Fibroblast of lung (primary cell): Measurements from ENCODE around the gene AS3MT. TPM values are rescaled to one million over a fixed set of nuclear protein-coding genes. Genes with fewer than 3 reads are reported as not detected.

Source experiments
- DNase-seq, 2 donors: peaks; one replicate each; pipeline versions ENCODE4 v3.0.0 to v3.0.0-alpha.2; 2010; ENCODE audit warnings: low read depth in 2 of 2
- H2AFZ ChIP-seq: 2 replicates; pipeline ENCODE4 v1.5.1; 2012; ENCODE audit warnings: low read length, control low read depth, inconsistent platforms
- H3K27ac ChIP-seq: 2 replicates; pipeline ENCODE4 v1.5.1; 2011; ENCODE audit warnings: low read length, control low read depth; ENCODE audit not compliant: insufficient read depth
- H3K27me3 ChIP-seq: 2 replicates; pipeline ENCODE4 v1.5.1; 2011; ENCODE audit warnings: mild to moderate bottlenecking, low read length; ENCODE audit not compliant: control insufficient read depth, insufficient read depth
- H3K36me3 ChIP-seq: 2 replicates; pipeline ENCODE4 v1.5.1; 2011; ENCODE audit warnings: low read length; ENCODE audit not compliant: control insufficient read depth, insufficient read depth
- H3K4me1 ChIP-seq: 2 replicates; pipeline ENCODE4 v1.5.1; 2011; ENCODE audit warnings: low read length; ENCODE audit not compliant: control insufficient read depth, insufficient read depth; ENCODE audit errors: extremely low read depth
- H3K4me2 ChIP-seq: 2 replicates; pipeline ENCODE4 v1.5.1; 2011; ENCODE audit warnings: low read length, control low read depth; ENCODE audit not compliant: insufficient read depth; ENCODE audit errors: extremely low read depth
- H3K4me3 ChIP-seq, 4 experiments: fragments of 200-600 bp in 1 of 4; sonication (generic) in 1 of 4; replicated peaks in 1 of 4; 2 replicates each; pipeline ENCODE4 v1.5.1; 2011 to 2016; ENCODE audit warnings: low read length in 4 of 4, low read depth in 3 of 4, mild to moderate bottlenecking in 3 of 4, control low read depth in 2 of 4, inconsistent platforms in 1 of 4, mixed read lengths in 1 of 4; ENCODE audit not compliant: insufficient read depth in 1 of 4; ENCODE audit errors: control extremely low read depth in 1 of 4
- H3K79me2 ChIP-seq: 2 replicates; pipeline ENCODE4 v1.5.1; 2012; ENCODE audit warnings: mild to moderate bottlenecking, low read length, inconsistent platforms; ENCODE audit not compliant: control insufficient read depth, insufficient read depth
- H3K9ac ChIP-seq: 2 replicates; pipeline ENCODE4 v1.5.1; 2011; ENCODE audit warnings: mild to moderate bottlenecking, low read length, control low read depth; ENCODE audit not compliant: insufficient read depth
- H3K9me3 ChIP-seq: 2 replicates; pipeline ENCODE4 v1.5.1; 2012; ENCODE audit warnings: low read depth, low read length; ENCODE audit not compliant: control insufficient read depth, insufficient read depth
- H4K20me1 ChIP-seq: 2 replicates; pipeline ENCODE4 v1.5.1; 2011; ENCODE audit warnings: low read length; ENCODE audit not compliant: control insufficient read depth, insufficient read depth; ENCODE audit errors: extremely low read depth
- EZH2 ChIP-seq: IDR thresholded peaks from 2 replicates; pipeline ENCODE4 v1.5.1; 2012; ENCODE audit warnings: low read length, control low read depth, mild to moderate bottlenecking; ENCODE audit errors: missing control alignments
- polyA plus RNA-seq, 2 donors: library from polyadenylated mRNA; depleted of rRNA in 1 of 2; stranded (reverse) in 1 of 2; unstranded in 1 of 2; fragments of >200 nt; gene quantifications; 2 replicates each; pipeline ENCODE4 v1.2.1, GENCODE V29; 2011 to 2012; ENCODE audit warnings: missing spikeins in 1 of 2
- total RNA-seq: library from RNA; depleted of rRNA; stranded (reverse); fragments of >200 nt; gene quantifications from 2 replicates; pipeline ENCODE4 v1.2.1, GENCODE V29; 2014
- TF ChIP-seq, protein P1 (sequence below), 2 donors: IDR thresholded peaks in 1 of 2; conservative IDR thresholded peaks in 1 of 2; 1 replicate in 1 of 2; 2 replicates in 1 of 2; pipeline ENCODE4 v1.5.1; 2011 to 2012; ENCODE audit warnings: low read length in 2 of 2, control low read depth in 1 of 2, inconsistent platforms in 1 of 2, low read depth in 1 of 2, mild to moderate bottlenecking in 1 of 2

The AS3MT gene
- total and polyA plus RNA-seq, 2 donors (not counting 1 experiment from before 2014, with no cell fraction given), result 8.1 to 11.4 TPM

DNA sequence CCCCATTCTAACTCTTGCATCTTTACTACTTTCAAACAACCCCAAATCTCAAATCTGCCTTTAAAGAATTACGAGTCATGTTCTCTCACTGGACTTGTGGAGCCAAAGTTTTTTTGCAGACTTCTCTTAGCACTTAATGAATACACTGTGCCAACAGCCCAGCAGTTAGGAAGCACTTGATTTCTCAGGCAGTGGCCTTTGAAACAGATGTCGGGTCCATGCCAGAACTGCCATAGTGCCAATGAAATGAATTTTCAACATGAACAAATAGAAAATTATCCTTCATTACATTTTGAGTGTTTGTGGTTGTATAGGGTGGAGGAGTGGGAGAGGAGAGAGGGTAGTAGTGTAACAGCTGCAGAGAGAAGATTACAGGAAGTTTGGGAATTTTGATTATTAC is 9.4 kb upstream of the AS3MT start:
- no peak overlapping the region for H3K9ac ChIP-seq
- peaks cover 5% of the 10 kb centered on the region for H3K4me1 ChIP-seq
- DNase-seq, result no peak
- no peaks in the 10 kb centered on the region for H3K27me3 ChIP-seq
- TF ChIP-seq, protein P1, sequence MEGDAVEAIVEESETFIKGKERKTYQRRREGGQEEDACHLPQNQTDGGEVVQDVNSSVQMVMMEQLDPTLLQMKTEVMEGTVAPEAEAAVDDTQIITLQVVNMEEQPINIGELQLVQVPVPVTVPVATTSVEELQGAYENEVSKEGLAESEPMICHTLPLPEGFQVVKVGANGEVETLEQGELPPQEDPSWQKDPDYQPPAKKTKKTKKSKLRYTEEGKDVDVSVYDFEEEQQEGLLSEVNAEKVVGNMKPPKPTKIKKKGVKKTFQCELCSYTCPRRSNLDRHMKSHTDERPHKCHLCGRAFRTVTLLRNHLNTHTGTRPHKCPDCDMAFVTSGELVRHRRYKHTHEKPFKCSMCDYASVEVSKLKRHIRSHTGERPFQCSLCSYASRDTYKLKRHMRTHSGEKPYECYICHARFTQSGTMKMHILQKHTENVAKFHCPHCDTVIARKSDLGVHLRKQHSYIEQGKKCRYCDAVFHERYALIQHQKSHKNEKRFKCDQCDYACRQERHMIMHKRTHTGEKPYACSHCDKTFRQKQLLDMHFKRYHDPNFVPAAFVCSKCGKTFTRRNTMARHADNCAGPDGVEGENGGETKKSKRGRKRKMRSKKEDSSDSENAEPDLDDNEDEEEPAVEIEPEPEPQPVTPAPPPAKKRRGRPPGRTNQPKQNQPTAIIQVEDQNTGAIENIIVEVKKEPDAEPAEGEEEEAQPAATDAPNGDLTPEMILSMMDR (conservative IDR thresholded peaks at IDR 0.05 in 1 of 2, IDR thresholded peaks at IDR 0.05 in 1 of 2; ENCODE audit: low read depth in 1 of 2, low read length in 2 of 2), result no peak
- no peak for TF ChIP-seq EZH2
- no peak overlapping the region for H3K4me3 ChIP-seq
- H2AFZ ChIP-seq, result no peak overlapping the region
- H3K9me3 ChIP-seq, result no peaks in the 10 kb centered on the region
- H4K20me1 ChIP-seq, result no peaks in the 10 kb centered on the region
- no peaks in the 10 kb centered on the region for H3K36me3 ChIP-seq
- no peak overlapping the region for H3K27ac ChIP-seq
- H3K79me2 ChIP-seq, result no peaks in the 10 kb centered on the region
- no peak overlapping the region for H3K4me2 ChIP-seq

DNA sequence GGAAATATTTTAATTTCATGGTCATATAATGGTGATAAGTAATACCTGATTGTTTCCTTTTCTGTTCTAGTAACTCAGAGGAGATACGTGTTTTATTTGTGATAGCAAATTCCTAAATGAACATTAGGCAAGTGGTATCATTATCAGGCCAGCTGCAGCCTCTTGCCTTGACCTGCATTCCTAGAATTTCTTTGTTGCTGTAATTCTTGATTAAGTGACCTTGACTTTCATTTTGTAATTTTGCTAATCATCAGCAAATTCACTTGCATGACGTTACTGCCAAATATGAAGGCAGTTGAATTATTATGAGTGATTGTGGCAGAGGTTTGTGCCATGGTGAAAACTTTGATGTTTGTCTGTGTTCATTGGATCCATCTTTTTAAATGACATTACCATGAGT is 5.6 kb upstream of the AS3MT start:
- Histone ChIP-seq H4K20me1 (no peaks in the 10 kb centered on the region), H3K36me3 (no peaks in the 10 kb centered on the region), H3K79me2 (no peaks in the 10 kb centered on the region), H3K4me3 (no peak overlapping the region), H3K9me3 (no peaks in the 10 kb centered on the region), H3K9ac (no peak overlapping the region), H2AFZ (no peak overlapping the region), H3K4me2 (no peak overlapping the region), H3K27ac (no peak overlapping the region), H3K4me1 (no peaks in the 10 kb centered on the region), H3K27me3 (no peaks in the 10 kb centered on the region)
- TF ChIP-seq, protein P1 (conservative IDR thresholded peaks at IDR 0.05 in 1 of 2, IDR thresholded peaks at IDR 0.05 in 1 of 2; ENCODE audit: low read depth in 1 of 2, low read length in 2 of 2), result no peak
- TF ChIP-seq EZH2, result no peak
- no peak for DNase-seq

- no peak for TF ChIP-seq EZH2
- TF ChIP-seq, protein P1 (conservative IDR thresholded peaks at IDR 0.05 in 1 of 2, IDR thresholded peaks at IDR 0.05 in 1 of 2; ENCODE audit: low read depth in 1 of 2, low read length in 2 of 2), result no peak
- no peak overlapping the region for H3K4me2 ChIP-seq
- no peak for DNase-seq
- H3K27ac ChIP-seq, result no peak overlapping the region
- no peaks in the 10 kb centered on the region for H3K27me3 ChIP-seq
- no peak overlapping the region for H3K4me3 ChIP-seq
- no peaks in the 10 kb centered on the region for H4K20me1 ChIP-seq
- H3K9me3 ChIP-seq, result no peaks in the 10 kb centered on the region
- no peak overlapping the region for H2AFZ ChIP-seq
- H3K4me1 ChIP-seq, result no peaks in the 10 kb centered on the region
- no peaks in the 10 kb centered on the region for H3K79me2 ChIP-seq
- no peaks in the 10 kb centered on the region for H3K36me3 ChIP-seq
- H3K9ac ChIP-seq, result no peak overlapping the region
These were observed 3.6 kb upstream of the AS3MT start for GRCh38 chr10:102865620-102866019.
